ENCODE data around the gene SEC22A.
A peak's percentile ranks its signal among the peaks of the same experiment; 100 is the strongest.
"Not testable (repeated sequence)": the region's sequence is repeated elsewhere in the genome, so short reads cannot be mapped to it uniquely, and the experiment has no call there.

Gene SEC22A

DNA sequence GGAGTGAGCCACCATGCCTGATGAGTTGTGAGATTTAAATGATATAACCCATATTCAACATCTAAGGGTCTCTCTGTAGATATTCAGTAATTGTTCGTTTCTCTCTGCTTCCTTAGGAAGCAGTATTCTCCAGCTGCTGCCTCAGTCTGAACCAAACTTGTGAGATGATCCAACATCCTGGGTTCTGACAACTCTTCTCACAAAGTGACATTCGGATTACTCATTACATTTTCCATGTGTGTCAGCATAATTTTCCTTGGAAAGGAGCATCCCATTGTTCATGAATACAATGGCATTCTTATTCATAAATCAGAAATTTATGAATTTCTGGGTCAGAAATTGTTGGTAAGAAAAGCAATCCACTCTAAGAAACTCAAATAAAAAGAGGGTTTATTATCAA lies 15.0 kb upstream of the SEC22A start:
- no peaks in the 10 kb centered on the region for H3K9me3 ChIP-seq (ENCODE audit: control insufficient read depth, insufficient read depth, low read length)
- no peak overlapping the region for H3K4me3 ChIP-seq (ENCODE audit: low read depth, low read length)
- H3K9ac ChIP-seq (ENCODE audit: low read depth, low read length): no peak overlapping the region
- H3K36me3 ChIP-seq (ENCODE audit: control insufficient read depth, insufficient read depth, low read length): no peaks in the 10 kb centered on the region
- no peaks in the 10 kb centered on the region for H3K27me3 ChIP-seq (ENCODE audit: control insufficient read depth, insufficient read depth, low read length)
- H3K4me1 ChIP-seq (ENCODE audit: control insufficient read depth, insufficient read depth, low read length): no peaks in the 10 kb centered on the region
- no peak overlapping the region for H3K27ac ChIP-seq (ENCODE audit: low read depth, low read length)

DNA sequence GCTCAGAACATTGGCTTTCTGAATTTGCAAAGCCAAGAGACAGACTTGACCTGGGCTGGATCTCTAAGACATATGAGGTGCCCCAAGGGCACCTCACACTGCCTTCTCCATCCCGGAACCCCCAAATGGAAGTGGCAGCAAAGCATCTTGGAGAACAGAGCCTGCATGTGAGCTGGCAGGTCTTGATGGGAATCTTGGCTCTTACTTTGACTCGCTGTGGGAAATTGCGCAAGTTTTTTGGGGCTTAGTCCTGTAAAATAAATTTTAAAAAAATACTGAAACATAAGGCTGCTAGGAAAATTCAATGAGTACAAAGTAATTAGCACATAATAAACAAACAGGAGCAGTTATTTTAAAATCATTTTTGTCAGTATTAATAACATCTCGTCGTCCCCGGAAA lies 13.7 kb upstream of the SEC22A start:
- no peaks in the 10 kb centered on the region for H3K4me1 ChIP-seq (ENCODE audit: control insufficient read depth, insufficient read depth, low read length)
- H3K9ac ChIP-seq (ENCODE audit: low read depth, low read length): no peak overlapping the region
- no peaks in the 10 kb centered on the region for H3K36me3 ChIP-seq (ENCODE audit: control insufficient read depth, insufficient read depth, low read length)
- no peak overlapping the region for H3K27ac ChIP-seq (ENCODE audit: low read depth, low read length)
- H3K9me3 ChIP-seq (ENCODE audit: control insufficient read depth, insufficient read depth, low read length): no peaks in the 10 kb centered on the region
- no peak overlapping the region for H3K4me3 ChIP-seq (ENCODE audit: low read depth, low read length)
- no peaks in the 10 kb centered on the region for H3K27me3 ChIP-seq (ENCODE audit: control insufficient read depth, insufficient read depth, low read length)

GRCh38 chr3:123193448-123194101 lies 8.2 kb upstream of the SEC22A start:
- H3K4me3 ChIP-seq (ENCODE audit: low read depth, low read length): no peak overlapping the region
- H3K36me3 ChIP-seq (ENCODE audit: control insufficient read depth, insufficient read depth, low read length): no peaks in the 10 kb centered on the region
- H3K9ac ChIP-seq (ENCODE audit: low read depth, low read length): no peak overlapping the region
- H3K4me1 ChIP-seq (ENCODE audit: control insufficient read depth, insufficient read depth, low read length): peaks cover 20% of the 10 kb centered on the region
- no peaks in the 10 kb centered on the region for H3K9me3 ChIP-seq (ENCODE audit: control insufficient read depth, insufficient read depth, low read length)
- H3K27ac ChIP-seq (ENCODE audit: low read depth, low read length): no peak overlapping the region
- H3K27me3 ChIP-seq (ENCODE audit: control insufficient read depth, insufficient read depth, low read length): no peaks in the 10 kb centered on the region

DNA sequence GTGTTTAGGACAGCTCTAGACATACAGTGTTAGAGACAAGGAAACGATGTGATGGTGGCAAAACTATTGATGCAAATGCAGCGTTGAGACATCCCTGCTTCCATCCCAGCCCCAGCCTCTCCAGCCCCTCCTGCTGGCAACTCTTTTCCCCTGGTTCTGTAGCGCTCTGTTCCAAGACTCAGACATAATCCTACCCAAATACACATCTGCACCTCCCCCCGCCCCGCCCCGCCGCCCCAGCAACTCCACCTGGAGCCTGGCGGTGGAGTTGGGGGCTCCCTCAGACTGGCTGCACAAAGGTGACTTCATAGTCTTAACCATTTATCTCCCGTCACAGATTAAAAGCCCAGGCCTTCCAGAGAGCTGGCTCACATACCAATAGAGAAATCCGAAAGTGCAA lies 7.2 kb upstream of the SEC22A start:
- H3K4me3 ChIP-seq (ENCODE audit: low read depth, low read length): no peak overlapping the region
- H3K9ac ChIP-seq (ENCODE audit: low read depth, low read length): no peak overlapping the region
- peaks cover 20% of the 10 kb centered on the region for H3K4me1 ChIP-seq (ENCODE audit: control insufficient read depth, insufficient read depth, low read length)
- no peaks in the 10 kb centered on the region for H3K36me3 ChIP-seq (ENCODE audit: control insufficient read depth, insufficient read depth, low read length)
- no peaks in the 10 kb centered on the region for H3K9me3 ChIP-seq (ENCODE audit: control insufficient read depth, insufficient read depth, low read length)
- no peaks in the 10 kb centered on the region for H3K27me3 ChIP-seq (ENCODE audit: control insufficient read depth, insufficient read depth, low read length)
- H3K27ac ChIP-seq (ENCODE audit: low read depth, low read length): no peak overlapping the region

- Histone ChIP-seq H3K27me3 (ENCODE audit: control insufficient read depth, insufficient read depth, low read length) (no peaks in the 10 kb centered on the region), H3K4me3 (ENCODE audit: low read depth, low read length) (no peak overlapping the region), H3K9ac (ENCODE audit: low read depth, low read length) (no peak overlapping the region), H3K9me3 (ENCODE audit: control insufficient read depth, insufficient read depth, low read length) (no peaks in the 10 kb centered on the region), H3K4me1 (ENCODE audit: control insufficient read depth, insufficient read depth, low read length) (peaks cover 28% of the 10 kb centered on the region), H3K27ac (ENCODE audit: low read depth, low read length) (no peak overlapping the region), H3K36me3 (ENCODE audit: control insufficient read depth, insufficient read depth, low read length) (no peaks in the 10 kb centered on the region)
Observed at GRCh38 chr3:123198372-123198771, 3.4 kb upstream of the SEC22A start.

DNA sequence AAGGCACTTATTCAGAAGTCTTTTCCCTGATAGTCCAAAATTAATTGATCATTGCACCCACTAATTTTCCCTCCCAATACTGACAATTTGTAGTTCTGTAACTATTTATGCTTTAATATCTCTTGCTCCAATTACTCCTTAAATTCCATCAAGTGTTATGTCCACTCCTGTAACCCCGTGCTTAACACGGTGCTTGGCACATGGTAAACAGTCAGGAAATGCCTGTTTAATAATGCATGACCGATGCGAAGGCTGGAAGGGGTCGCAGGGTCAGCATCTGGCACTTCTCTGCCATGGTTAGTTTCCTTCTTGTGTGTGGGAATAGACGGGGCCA lies 553 bp upstream of the SEC22A start:
- Histone ChIP-seq H3K27ac (ENCODE audit: low read depth, low read length) (peak overlapping the region; percentile 53), H3K9ac (ENCODE audit: low read depth, low read length) (peak overlapping the region; percentile 22; the same call in 1 of the 2 replicates), H3K4me1 (ENCODE audit: control insufficient read depth, insufficient read depth, low read length) (peaks cover 9% of the 10 kb centered on the region), H3K27me3 (ENCODE audit: control insufficient read depth, insufficient read depth, low read length) (no peaks in the 10 kb centered on the region), H3K9me3 (ENCODE audit: control insufficient read depth, insufficient read depth, low read length) (no peaks in the 10 kb centered on the region), H3K36me3 (ENCODE audit: control insufficient read depth, insufficient read depth, low read length) (no peaks in the 10 kb centered on the region), H3K4me3 (ENCODE audit: low read depth, low read length) (peak overlapping the region; percentile 95)

DNA sequence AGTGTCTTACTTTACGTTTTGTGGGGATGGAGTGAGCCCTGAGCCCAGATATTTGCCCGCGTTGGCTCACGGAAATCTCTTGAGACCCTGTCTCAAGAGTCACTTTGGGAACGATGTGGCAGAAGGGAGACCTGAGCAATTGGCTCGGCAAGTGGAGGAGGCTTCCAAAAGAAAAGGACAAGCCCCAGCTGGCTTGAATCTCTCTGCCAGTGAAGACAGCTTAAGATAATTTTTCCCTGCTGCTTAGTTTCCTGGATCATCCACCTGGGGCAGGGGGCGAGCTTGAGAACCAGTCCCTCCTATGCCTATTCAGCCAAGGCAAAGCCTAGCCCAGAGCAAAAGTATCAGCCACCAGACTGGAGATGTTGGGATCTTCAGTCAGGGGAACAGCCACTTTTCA lies 708 bp downstream of the SEC22A start:
- Histone ChIP-seq H3K4me1 (ENCODE audit: control insufficient read depth, insufficient read depth, low read length) (peaks cover 9% of the 10 kb centered on the region), H3K9ac (ENCODE audit: low read depth, low read length) (peak overlapping the region; percentile 72), H3K9me3 (ENCODE audit: control insufficient read depth, insufficient read depth, low read length) (no peaks in the 10 kb centered on the region), H3K4me3 (ENCODE audit: low read depth, low read length) (peak overlapping the region; percentile 95), H3K27ac (ENCODE audit: low read depth, low read length) (peak overlapping the region; percentile 87), H3K36me3 (ENCODE audit: control insufficient read depth, insufficient read depth, low read length) (no peaks in the 10 kb centered on the region), H3K27me3 (ENCODE audit: control insufficient read depth, insufficient read depth, low read length) (no peaks in the 10 kb centered on the region)

DNA sequence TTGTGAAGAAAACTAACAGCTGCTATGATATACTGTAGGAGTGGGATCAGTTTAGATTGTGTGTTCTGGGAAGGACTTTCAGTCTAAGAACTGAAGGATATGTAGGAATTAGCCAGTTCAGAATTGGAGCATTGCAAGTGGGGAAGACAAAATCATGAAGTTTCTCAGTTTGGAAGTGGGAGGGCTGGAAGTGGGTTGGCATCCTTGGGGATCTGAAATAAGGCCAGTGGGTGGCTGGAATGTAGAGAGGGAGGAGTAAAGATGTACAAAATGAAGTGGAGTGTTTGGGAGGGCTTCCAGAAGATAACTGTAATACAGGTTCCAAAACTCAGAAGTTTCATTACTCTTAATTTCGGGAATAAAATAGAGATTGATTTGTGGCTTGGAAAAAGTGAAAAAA lies 17.2 kb downstream of the SEC22A start:
- no peaks in the 10 kb centered on the region for H3K4me1 ChIP-seq (ENCODE audit: control insufficient read depth, insufficient read depth, low read length)
- H3K36me3 ChIP-seq (ENCODE audit: control insufficient read depth, insufficient read depth, low read length): peaks cover 3% of the 10 kb centered on the region; the same call in 1 of the 2 replicates
- no peaks in the 10 kb centered on the region for H3K9me3 ChIP-seq (ENCODE audit: control insufficient read depth, insufficient read depth, low read length)
- no peak overlapping the region for H3K4me3 ChIP-seq (ENCODE audit: low read depth, low read length)
- H3K27me3 ChIP-seq (ENCODE audit: control insufficient read depth, insufficient read depth, low read length): no peaks in the 10 kb centered on the region
- H3K27ac ChIP-seq (ENCODE audit: low read depth, low read length): no peak overlapping the region
- no peak overlapping the region for H3K9ac ChIP-seq (ENCODE audit: low read depth, low read length)

- H3K4me1 ChIP-seq (ENCODE audit: control insufficient read depth, insufficient read depth, low read length); H3K36me3 ChIP-seq (ENCODE audit: control insufficient read depth, insufficient read depth, low read length); H3K9ac ChIP-seq (ENCODE audit: low read depth, low read length); H3K27me3 ChIP-seq (ENCODE audit: control insufficient read depth, insufficient read depth, low read length); H3K4me3 ChIP-seq (ENCODE audit: low read depth, low read length); H3K9me3 ChIP-seq (ENCODE audit: control insufficient read depth, insufficient read depth, low read length); H3K27ac ChIP-seq (ENCODE audit: low read depth, low read length): not testable (repeated sequence)
Observed at GRCh38 chr3:123221369-123221768, 19.6 kb downstream of the SEC22A start.

GRCh38 chr3:123225016-123225415 lies 23.3 kb downstream of the SEC22A start:
- Histone ChIP-seq H3K9ac (ENCODE audit: low read depth, low read length) (no peak overlapping the region), H3K9me3 (ENCODE audit: control insufficient read depth, insufficient read depth, low read length) (peaks cover 7% of the 10 kb centered on the region), H3K27ac (ENCODE audit: low read depth, low read length) (no peak overlapping the region), H3K4me3 (ENCODE audit: low read depth, low read length) (no peak overlapping the region), H3K4me1 (ENCODE audit: control insufficient read depth, insufficient read depth, low read length) (no peaks in the 10 kb centered on the region), H3K36me3 (ENCODE audit: control insufficient read depth, insufficient read depth, low read length) (peaks cover 4% of the 10 kb centered on the region; the same call in 1 of the 2 replicates), H3K27me3 (ENCODE audit: control insufficient read depth, insufficient read depth, low read length) (no peaks in the 10 kb centered on the region)

DNA sequence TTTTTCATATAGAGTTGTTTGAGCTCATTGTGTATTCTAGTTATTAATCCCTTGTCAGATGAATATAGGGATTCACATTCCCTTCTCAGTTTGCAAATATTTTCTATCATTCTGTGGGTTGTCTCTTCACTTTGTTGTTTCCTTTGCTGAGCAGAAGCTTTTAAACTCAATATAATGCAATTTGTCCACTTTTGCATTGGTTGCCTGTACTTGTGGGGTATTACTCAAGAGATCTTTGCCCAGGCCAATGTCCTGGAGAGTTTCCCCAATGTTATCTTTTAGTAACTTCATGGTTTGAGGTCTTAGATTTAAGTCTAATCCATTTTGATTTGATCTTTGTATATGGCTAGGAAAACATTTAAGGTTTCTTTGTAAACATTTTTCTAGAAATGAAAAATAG lies 24.8 kb downstream of the SEC22A start:
- peaks cover 4% of the 10 kb centered on the region; the same call in 1 of the 2 replicates for H3K36me3 ChIP-seq (ENCODE audit: control insufficient read depth, insufficient read depth, low read length)

More for the DNA sequence above, 24.8 kb downstream of the SEC22A start:
- peaks cover 7% of the 10 kb centered on the region for H3K9me3 ChIP-seq (ENCODE audit: control insufficient read depth, insufficient read depth, low read length)
- H3K9ac ChIP-seq (ENCODE audit: low read depth, low read length): no peak overlapping the region
- H3K27ac ChIP-seq (ENCODE audit: low read depth, low read length): no peak overlapping the region
- no peak overlapping the region for H3K4me3 ChIP-seq (ENCODE audit: low read depth, low read length)
- no peaks in the 10 kb centered on the region for H3K27me3 ChIP-seq (ENCODE audit: control insufficient read depth, insufficient read depth, low read length)
- no peaks in the 10 kb centered on the region for H3K4me1 ChIP-seq (ENCODE audit: control insufficient read depth, insufficient read depth, low read length)
